ENCODE data around the gene UGT1A10.

UGT1A10 gene

DNA sequence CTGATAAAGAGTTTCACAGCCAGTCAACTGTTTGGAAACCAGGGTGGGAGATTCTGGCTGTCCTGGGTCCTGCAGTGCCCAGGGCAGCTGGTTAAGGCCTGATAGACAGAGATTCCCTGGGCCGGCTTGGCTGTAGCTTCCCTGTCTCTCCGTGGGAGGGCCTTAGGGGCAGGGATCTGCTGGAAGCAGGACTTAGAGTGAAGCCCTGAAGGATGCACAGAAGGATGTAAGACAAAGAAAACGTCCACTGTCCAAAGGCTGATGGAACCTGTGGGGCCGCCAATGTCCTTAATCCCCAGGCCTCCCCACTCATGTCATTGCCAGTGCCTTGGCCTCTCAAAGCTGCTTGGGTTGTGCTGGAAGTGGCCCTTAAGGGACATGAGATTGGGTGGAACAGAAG is 174.8 kb downstream of the UGT1A10 start:
- DNase-seq: no peak

DNA sequence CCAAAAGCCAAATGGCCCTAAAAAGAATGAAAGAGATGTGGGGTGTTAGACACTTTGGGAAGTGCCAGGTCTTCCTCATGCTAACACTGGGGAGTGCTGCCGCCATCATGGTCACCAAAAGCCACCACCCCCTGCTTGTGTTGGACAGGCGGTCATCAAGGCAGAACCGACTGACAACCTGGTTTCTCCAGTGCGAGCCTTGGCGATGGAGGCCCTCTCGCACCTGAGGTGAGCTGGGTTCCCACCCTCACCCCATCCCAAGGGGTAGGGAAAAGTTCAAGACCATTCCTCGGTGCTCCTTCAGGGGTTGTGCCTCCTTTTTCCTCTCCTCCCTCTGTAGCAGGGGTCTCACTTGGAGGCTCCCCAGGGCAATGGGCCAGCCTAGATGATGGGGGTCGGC is 175.5 kb downstream of the UGT1A10 start:
- DNase-seq: no peak

DNA sequence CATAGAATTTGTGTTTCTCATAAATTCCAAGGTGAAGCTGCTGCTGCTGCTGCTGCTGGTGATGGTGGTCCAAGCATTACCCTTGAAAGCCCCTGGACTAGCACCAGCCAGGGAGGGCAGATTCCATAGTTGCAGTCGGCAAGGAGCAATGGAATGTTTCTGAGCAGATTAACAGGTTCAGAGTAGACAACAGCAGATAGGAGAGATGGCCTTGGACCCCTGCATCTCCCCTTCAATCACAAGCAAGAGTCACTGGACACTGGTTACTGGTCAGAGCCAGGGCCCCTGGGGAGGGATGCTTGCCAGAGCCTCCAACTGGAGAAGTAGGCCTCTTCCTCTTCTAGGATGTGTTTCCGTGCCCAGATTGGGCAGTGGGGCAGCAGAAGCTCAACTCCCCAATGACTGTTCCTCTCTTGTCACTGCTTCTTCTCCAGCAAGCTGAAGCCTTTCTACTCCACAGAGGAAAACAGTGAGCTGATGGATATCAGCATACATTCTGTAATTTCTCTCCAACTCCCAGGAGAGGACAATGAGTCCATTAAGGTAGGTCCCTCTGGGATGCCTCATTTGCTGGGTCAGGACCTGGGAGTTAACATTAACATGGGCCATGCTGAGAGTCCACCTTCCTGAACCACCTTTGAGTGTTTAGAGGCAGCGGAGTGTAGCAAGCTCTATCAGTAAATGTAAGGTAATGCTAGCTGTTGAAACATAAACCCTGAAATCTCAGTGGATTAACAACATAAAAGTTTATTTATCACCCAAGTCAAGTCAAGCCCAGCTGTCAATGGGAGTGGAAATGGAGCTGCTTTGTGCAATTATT is 177.2 kb downstream of the UGT1A10 start:
- no peak for DNase-seq

DNA sequence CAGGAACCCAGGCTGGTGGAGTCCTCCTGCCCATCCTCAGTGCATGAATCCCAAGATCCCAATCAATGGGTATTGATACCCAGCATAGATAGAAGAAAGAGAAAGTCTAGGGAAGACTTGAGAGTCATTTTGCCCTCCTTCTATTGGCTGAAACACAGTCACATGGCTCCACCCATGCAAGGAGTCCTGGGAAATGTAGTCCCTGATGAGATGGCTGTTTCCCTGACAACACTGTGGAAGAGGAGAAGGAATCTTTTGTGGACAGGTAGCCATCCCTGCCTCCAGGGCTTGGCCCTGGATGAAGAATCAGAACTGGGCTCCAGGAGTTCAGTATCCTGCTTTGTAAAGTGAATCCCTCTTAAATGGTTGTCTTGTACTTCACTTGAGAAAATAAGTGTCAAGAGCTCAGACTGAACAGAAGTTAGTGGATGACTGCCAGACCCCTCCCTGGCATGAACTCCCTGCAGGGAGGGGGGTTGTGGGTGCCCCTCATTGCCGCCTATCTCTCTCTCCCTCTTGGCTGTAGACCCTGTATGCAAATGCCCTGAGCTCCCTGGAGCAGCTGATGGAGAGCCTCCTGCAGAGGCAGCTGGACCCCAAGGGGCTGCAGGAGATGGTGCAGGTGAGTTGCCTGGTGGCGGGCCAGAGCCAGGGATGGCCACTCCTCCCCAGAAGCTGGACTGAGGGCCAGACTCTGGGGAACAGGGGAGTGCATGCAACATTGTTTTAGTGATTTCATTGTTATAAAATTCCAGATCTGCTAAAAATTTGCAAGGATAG is 178.0 kb downstream of the UGT1A10 start:
- DNase-seq: no peak

DNA sequence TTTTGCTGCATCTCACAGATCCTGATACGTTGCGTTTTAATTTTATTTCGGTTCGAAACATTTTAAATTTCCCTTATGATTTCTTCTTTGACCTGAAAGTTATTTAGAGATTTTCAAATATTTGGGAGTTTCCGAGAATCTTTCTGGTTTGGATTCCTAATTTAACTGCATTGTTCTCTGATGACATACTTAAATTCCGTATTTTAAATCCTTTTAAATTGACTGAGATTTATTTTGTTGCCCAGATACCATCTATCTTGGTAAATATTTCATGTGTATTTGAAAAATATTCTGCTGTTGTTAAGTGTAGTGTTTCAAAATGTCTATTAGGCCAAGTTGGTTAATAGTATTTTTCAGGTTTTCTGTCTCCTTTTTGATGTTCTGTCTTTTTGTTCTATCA is 179.6 kb downstream of the UGT1A10 start:
- no peak for DNase-seq

DNA sequence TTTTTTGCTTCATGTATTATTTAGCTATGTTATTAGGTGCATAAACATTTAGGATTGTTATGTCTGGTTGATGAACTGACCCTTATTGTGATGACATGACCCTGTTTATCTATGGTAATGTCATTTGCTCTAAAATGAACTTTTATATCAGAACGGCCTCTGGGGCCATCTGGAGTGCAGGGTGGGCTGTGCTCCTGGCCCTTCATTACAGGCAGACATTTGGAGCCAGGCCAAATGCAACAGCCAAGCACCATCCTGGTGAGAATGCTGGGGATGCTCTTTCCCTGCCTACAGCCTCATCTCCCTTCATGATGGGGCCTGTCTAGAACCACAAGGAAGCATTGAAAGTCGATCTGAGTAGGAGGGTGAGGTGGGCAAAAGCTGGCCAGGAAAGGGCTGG is 180.1 kb downstream of the UGT1A10 start:
- DNase-seq: no peak

DNA sequence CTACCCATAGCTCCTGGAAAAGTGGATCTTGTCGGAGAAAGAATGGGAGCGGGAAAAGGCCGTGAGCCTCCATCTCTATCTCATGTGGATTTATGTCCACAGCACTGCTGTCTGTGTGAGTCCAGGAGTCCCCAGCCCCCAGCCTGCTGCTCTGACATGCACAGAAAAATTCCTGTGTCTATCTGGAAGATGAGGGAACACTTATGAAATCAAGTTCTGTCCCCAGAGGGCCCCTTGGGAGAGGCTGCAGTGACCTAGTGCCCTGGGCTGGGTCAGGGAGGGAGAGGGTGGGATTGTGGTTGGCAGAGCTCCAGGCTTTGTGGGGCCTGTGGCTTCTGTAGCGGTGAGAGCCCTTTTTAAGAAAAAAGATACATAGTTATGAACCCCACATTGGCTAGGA is 180.5 kb downstream of the UGT1A10 start:
- no peak for DNase-seq

DNA sequence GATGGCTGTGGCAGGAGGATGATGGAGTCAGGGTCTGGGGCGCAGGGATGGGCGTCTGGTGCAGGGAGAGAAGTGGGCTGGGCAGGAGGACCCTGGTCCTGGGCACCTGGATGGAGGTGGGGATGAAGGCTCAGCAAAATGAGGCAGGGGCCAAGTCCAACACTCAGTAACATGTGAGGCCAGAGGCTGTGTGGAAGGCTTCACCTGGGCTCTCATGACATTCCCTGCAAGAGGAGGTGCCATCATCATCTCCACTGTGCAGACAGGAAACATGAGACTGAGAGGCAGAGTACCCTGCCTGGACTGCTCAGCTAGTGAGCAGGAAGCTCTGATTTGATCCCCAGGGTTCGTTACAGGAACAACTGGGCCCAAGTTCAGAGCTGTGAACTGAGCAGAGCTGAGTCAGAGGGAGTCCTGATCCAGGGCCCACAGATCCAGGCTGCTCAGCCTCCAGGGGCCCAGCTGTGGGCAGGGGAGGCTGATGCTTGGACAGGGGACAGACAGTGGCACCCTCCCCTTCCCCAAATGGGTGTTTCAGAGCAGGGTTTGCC is 181.2 kb downstream of the UGT1A10 start:
- no peak for DNase-seq

DNA sequence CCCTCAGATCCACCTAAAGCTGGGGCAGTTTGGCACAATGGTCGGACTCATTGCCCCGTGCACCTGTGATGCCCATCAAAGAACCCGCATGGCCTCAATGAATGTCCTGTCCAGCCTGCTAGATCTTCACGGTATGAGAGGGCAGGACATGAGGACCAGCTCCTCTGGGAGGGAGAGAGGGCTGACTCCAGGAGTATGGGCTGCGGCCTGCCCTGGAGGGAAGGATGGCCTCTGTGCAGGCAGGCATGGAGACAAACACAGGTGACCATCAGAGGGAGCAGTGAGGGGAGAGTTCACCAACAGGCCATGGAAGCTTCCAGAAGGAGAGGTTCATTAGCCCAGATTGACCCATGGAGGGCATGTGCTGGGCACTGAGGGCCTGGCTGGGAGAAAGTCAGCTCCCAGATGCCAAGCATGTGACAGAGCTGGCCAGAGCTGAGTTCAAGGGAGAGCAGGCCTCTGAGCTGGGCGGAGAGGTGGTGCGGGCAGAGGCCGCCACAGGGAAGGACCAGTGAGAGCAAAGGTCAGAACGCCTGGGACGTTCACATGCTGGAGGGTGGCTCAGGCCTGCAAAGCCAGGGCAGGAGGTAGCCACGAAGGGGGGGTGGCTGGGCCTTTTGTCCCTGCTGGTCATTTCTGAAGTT is 181.9 kb downstream of the UGT1A10 start:
- DNase-seq: no peak

DNA sequence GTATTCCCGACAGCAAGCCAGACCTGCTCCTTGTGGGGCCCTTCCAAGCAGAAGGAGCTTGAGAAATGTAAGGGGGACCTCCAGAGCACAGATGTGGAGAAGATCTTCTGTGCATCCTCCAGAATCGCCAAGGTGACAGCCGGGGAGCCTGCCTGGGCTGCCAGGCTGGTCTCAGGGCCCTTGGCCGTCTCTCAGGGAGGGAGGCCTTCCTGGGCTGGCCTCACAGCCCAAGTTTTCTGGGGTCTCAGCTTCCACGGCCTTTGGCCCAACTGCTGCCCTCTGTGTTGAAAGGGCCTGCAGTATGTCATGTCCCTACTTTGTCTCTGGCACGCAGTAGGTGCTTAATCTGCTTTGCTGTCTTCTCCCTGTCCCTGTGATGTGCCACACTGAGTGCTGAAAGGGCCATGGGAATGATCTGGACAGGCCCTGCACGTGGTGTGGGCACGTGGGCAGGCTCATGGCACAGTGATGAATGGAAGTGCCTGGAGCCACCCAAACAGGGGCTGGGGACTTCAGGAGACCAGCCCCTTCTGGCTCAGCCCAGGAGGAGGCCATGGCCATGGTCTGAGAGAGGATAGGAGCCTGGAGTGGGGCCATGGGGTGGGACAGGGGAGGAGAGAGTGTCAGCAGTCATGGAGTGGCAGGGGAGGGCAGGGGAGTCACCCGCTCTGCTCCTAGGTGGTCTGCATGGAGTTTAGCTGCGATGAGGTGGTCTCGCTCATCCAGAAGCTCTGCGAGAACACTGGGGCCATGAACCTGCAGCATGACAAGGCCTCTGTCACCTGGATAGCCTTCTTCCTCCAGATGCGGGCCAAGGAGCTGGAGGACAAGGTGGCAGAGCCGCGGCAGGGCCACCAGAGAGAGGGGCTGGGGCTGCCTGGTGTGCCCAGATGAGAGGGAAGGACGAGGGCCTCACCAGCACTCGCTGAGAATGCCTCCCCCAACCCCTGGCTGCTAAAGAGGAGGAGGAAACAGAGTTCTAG is 182.7 kb downstream of the UGT1A10 start:
- no peak for DNase-seq

DNA sequence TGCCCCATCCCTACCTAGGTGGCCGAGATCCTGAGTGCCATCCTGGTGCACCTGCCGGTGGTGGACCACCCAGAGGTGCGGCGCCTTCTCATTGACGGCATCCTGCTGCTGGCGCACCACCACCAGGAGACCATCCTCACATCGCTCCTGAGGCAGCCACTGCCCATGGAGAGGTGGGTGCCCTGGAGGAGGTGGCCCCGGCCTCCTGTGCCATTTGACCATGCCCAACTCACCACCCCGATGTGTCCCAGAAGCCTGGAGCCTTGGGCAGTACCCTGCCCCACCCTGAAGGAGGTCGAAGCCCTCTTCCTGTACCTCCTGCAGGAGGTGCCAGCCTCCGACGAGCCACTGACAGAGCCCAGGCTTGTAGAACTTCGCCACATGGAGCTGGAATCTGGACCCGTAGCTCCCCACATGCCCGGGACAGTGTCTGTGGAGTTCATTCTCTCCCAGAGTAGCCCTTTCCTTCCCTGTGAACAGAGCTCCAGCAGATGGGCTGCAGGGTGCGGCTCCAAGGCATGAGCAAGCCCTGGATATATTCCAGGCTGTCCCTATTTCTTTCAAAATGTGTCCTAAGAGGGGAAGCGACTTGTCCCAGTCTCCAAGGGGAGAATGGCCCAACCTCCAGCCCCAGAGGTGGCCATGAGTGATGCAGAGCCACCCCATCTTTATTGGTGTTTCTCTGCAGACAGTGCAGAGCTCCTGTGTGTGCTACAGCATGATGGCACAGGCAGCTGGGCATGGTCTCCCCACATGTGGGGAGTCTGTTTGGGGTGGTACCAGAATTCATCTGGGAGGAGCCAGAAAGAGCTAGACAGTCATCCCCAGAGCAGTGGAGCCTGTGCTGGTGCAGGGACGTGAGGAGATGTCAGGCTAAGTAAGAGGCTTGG is 183.9 kb downstream of the UGT1A10 start:
- DNase-seq: no peak

DNA sequence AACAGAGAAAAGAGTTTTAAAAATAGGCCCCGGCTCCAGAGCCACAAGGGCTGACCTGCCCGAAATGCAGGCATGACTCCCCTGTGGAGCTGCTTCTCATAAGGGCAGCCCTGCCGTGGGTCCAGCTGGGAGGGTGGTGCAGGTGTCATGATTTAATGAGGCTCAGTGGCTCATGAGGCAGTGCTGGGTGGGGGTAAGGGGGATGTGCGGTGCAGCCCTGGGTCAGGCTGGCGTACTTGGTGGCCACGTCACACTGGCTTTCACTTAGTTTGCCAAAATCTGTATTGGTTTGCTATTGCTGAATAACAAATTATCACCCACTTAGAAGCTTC is 184.5 kb downstream of the UGT1A10 start:
- no peak for DNase-seq

DNA sequence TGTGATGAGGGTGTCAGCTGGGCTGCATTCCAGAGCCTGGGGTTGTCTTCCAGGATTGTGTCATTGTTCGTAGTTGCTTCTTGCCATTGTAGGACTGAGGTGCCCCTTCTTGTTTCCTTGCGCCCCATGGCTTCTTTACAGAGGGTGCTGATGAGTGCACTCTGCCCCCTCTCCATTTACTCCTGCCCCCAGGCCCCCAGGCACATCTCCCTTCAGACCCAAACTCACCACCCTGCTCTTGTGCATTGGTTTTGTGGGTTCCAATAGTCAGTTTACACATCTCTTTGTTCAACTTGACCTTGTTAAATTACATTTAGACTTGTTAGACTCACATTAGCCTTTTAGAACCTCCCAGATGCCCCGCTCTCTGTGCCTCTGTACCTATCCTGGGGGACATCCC is 184.9 kb downstream of the UGT1A10 start:
- no peak for DNase-seq

DNA sequence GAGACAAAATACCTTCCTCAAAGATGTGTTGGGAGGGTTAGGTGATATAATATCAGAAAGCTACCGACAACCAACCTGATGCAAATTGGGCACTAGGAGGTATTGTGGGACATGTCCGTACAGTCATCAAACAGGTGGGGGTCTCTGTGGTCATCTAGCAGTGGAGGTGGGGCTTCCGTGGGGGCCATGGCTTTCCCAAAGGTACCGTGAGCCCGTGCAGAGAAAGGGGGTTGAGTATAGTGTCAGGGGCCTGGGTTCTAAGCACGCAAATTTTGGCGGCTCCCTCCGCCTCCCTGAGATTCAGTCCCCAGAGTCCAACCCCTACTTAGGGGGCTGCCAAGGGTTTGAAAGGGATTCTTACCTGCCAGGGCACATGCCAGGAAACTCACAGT is 185.5 kb downstream of the UGT1A10 start:
- DNase-seq: no peak

DNA sequence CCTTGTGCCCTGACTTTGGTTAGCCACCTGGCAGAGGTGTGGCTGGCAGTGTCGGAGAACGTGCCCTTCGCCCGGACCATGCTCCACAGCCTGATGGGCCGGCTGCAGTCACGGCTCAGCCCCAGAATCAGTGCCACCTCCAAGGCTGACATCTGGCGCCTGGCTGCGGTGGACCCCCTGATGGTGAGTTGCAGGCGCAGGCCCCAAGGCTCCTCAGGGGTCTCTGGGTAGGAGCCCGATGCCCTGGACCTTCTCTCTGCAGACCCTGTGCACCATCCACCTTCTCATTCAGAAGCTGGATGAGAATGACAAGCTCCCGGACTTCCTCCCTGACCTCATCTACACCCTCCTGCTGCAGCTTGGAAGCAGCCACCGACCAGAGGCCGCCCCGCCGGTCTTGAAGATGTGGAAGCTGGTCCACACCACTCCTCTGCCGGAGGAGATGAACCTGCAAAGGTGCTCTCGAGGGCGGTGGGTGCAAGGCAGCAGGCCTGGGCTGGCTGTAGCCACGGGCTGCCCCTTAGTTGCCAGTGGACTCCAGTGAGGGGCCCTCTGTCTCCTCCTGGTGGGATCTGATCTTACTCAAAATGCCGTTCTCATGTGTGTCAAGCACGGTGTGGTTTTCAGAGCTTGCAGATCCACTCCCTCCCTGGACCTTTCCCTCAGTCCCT is 186.0 kb downstream of the UGT1A10 start:
- no peak for DNase-seq
